Testis (tissue), 3 donors: ENCODE data around the gene ANKRD63. TPM values are rescaled to one million over a fixed set of nuclear protein-coding genes. Genes with fewer than 3 reads are reported as not detected.

Experiments used
- DNase-seq: peaks from one replicate; pipeline ENCODE4 v3.0.0-alpha.2; 2019
- H3K27ac ChIP-seq, 2 donors: fragments of 200-600 bp; sonication (generic); one replicate each; pipeline ENCODE4 v1.5.1; 2019
- H3K27me3 ChIP-seq: fragments of 200-600 bp; sonication (generic); one replicate; pipeline ENCODE4 v1.5.1; 2019
- H3K36me3 ChIP-seq: fragments of 200-600 bp; sonication (generic); one replicate; pipeline ENCODE4 v1.5.1; 2017; ENCODE audit warnings: low read depth; ENCODE audit errors: missing control alignments
- H3K4me1 ChIP-seq: fragments of 200-600 bp; sonication (generic); one replicate; pipeline ENCODE4 v1.5.1; 2019
- H3K4me3 ChIP-seq, 2 donors: fragments of 200-600 bp; sonication (generic); one replicate each; pipeline ENCODE4 v1.5.1; 2017 to 2019
- H3K9me3 ChIP-seq: fragments of 200-600 bp; sonication (generic); one replicate; pipeline ENCODE4 v1.5.1; 2017
- POLR2A ChIP-seq: fragments of 450-650 bp; IDR thresholded peaks from one replicate; pipeline ENCODE4 v1.6.1; 2017; ENCODE audit warnings: antibody characterized with exemption, mild to moderate bottlenecking, moderate library complexity
- WGBS, 2 donors: methylation state at CpG; one replicate each; pipeline ENCODE4 v1.1.5; 2018; 5-methylcytosine and 5-hydroxymethylcytosine counted together
- intact Hi-C: fragments of 100-400 bp; cut with DNase I; formaldehyde crosslinking; loops from one replicate; pipeline ENCODE4 v1.15.1; 2023; ENCODE audit warnings: low total_unique reads
- polyA plus RNA-seq: library from polyadenylated mRNA; stranded (reverse); fragments of 350-450 nt; fragmentation: Illumina TruSeq; extraction: RNeasy Lipid Tissue Mini Kit (QIAGEN cat#74804); gene quantifications from one replicate; pipeline ENCODE4 v1.2.3, GENCODE V29; 2014; ENCODE audit warnings: low read depth, low replicate concordance; ENCODE audit not compliant: insufficient read depth
- total RNA-seq, 2 donors: library from RNA; depleted of rRNA; stranded (reverse); fragments of >200 nt; gene quantifications; one replicate each; pipeline ENCODE4 v1.2.3, GENCODE V29; 2016
- TF ChIP-seq, protein P1 (sequence below), 3 experiments: fragments of 450-650 bp in 2 of 3; fragments of 200-600 bp in 1 of 3; sonication (generic) in 1 of 3; IDR thresholded peaks; one replicate each; pipeline ENCODE4 v1.5.1; 2016 to 2019; ENCODE audit warnings: antibody characterized with exemption in 3 of 3, mild to moderate bottlenecking in 2 of 3, moderate library complexity in 1 of 3

Gene ANKRD63
- total and polyA plus RNA-seq, 3 donors from 2014 or later: 3.1 to 11.8 TPM; not detected in 1

DNA sequence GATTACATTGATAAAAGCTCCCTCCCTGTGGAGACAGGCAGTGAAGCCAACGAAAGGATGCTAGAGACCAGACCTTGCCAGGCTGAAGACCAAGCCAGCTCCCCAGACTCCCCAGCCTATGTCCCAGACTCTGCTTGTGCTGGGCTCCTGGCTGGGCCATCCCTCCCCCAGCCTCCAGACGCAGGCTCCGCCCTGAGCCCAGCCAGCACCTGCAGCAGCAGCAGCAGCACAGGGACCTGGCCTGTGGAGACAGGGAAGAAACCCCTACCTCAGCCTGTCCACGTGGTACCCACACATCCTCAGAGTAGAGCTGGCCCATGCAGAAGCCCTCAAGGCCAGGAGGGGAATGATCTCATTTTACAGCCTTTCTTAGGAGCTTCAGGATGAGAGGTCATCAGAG is 13.3 kb downstream of the ANKRD63 start:
- Histone ChIP-seq H3K27ac (no peak overlapping the region), H3K4me1 (peaks cover 37% of the 10 kb centered on the region), H3K27me3 (no peaks in the 10 kb centered on the region), H3K9me3 (no peaks in the 10 kb centered on the region), H3K36me3 (no peaks in the 10 kb centered on the region), H3K4me3 (no peak overlapping the region)
- WGBS, 2 donors: 48 to 68% methylated on average over 4 of the region's 4 CpGs
- intact Hi-C loops: loop anchor here (5.0 kb wide), 2 partner anchors 52 to 227 kb away; no protein-coding TSS in a partner anchor
- TF ChIP-seq, protein P1, sequence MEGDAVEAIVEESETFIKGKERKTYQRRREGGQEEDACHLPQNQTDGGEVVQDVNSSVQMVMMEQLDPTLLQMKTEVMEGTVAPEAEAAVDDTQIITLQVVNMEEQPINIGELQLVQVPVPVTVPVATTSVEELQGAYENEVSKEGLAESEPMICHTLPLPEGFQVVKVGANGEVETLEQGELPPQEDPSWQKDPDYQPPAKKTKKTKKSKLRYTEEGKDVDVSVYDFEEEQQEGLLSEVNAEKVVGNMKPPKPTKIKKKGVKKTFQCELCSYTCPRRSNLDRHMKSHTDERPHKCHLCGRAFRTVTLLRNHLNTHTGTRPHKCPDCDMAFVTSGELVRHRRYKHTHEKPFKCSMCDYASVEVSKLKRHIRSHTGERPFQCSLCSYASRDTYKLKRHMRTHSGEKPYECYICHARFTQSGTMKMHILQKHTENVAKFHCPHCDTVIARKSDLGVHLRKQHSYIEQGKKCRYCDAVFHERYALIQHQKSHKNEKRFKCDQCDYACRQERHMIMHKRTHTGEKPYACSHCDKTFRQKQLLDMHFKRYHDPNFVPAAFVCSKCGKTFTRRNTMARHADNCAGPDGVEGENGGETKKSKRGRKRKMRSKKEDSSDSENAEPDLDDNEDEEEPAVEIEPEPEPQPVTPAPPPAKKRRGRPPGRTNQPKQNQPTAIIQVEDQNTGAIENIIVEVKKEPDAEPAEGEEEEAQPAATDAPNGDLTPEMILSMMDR (IDR thresholded peaks at IDR 0.05): no peak
- TF ChIP-seq POLR2A: no peak
- DNase-seq: no peak

DNA sequence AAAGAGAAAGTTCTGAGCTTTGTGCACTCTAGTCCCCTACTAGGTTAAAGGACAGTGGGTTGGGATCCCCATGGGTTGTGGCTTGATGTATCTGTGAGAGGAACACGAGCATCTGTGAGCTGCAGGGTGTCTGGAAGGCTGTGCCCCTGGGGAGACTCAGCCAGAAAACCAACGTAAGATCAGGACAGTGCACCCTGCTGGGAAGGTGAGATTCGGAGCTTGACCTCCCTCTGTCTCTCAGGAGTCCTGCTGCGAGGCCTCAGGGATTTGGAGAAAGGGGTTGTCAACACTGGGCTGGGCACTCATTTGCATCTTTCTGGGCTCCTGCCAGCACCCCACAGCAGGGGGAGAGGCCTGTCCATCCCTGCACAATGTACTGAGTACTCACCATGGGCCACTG is 15.2 kb downstream of the ANKRD63 start:
- H3K27ac ChIP-seq: no peak overlapping the region
- H3K36me3 ChIP-seq: no peaks in the 10 kb centered on the region
- intact Hi-C loops: no loop called here

DNA sequence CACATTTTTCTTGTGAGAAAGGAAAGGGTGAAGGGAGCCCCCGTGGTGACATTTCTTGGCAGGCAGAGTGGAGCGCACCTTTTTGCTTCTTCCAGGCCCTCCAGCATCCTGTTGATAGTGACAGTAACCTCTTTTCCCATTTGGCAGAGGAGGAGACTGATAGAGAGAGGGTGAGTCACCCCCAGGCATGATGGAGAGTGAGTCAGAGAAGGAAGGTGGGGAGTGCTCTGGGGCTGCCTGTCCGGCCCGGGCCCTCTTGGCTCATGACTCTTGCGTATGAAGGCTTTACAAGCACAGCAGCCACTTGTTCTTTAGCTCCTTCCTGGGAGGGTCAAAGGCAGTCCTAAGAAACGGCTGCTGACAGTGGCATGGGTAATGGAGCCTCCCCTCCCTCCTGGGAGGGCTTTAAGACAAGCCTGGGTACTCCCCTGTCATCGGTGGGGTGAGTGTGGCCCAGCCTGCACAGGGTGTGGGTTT is 16.0 kb downstream of the ANKRD63 start:
- no peaks in the 10 kb centered on the region for H3K36me3 ChIP-seq
- WGBS, 2 donors: 50 to 62% methylated on average over 6 to 7 of the region's 7 CpGs
- TF ChIP-seq POLR2A: no peak
- TF ChIP-seq, protein P1 (IDR thresholded peaks at IDR 0.05): no peak
- no peak overlapping the region for H3K4me3 ChIP-seq
- H3K4me1 ChIP-seq: peaks cover 46% of the 10 kb centered on the region
- peak overlapping the region in 1 of 2 donors; percentile 1 for H3K27ac ChIP-seq
- no peak for DNase-seq
- no peaks in the 10 kb centered on the region for H3K9me3 ChIP-seq
- intact Hi-C loops: no loop called here
- H3K27me3 ChIP-seq: no peaks in the 10 kb centered on the region

More for the DNA sequence above, 15.2 kb downstream of the ANKRD63 start:
- Histone ChIP-seq H3K27me3 (no peaks in the 10 kb centered on the region), H3K4me1 (peaks cover 52% of the 10 kb centered on the region), H3K4me3 (no peak overlapping the region), H3K9me3 (no peaks in the 10 kb centered on the region)
- no peak for DNase-seq
- TF ChIP-seq, protein P1 (IDR thresholded peaks at IDR 0.05): no peak
- TF ChIP-seq POLR2A: no peak
- WGBS, 2 donors: 77 to 80% methylated on average over 4 of the region's 4 CpGs

DNA sequence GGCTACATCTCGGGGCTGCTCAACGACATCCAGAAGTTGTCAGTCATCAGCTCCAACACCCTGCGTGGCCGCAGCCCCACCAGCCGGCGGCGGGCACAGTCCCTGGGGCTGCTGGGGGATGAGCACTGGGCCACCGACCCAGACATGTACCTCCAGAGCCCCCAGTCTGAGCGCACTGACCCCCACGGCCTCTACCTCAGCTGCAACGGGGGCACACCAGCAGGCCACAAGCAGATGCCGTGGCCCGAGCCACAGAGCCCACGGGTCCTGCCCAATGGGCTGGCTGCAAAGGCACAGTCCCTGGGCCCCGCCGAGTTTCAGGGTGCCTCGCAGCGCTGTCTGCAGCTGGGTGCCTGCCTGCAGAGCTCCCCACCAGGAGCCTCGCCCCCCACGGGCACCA is 17.0 kb downstream of the ANKRD63 start:
- intact Hi-C loops: no loop called here
- H3K36me3 ChIP-seq: no peaks in the 10 kb centered on the region
- TF ChIP-seq, protein P1 (IDR thresholded peaks at IDR 0.05): no peak
- TF ChIP-seq POLR2A: no peak
- DNase-seq: no peak
- no peaks in the 10 kb centered on the region for H3K9me3 ChIP-seq
- no peaks in the 10 kb centered on the region for H3K27me3 ChIP-seq
- no peak overlapping the region for H3K4me3 ChIP-seq
- peaks cover 38% of the 10 kb centered on the region for H3K4me1 ChIP-seq
- H3K27ac ChIP-seq: no peak overlapping the region
- 95% methylated on average over 11 of the region's 20 CpGs; no CpG with 5 or more reads in 1 of the 2 donors for WGBS, 2 donors

DNA sequence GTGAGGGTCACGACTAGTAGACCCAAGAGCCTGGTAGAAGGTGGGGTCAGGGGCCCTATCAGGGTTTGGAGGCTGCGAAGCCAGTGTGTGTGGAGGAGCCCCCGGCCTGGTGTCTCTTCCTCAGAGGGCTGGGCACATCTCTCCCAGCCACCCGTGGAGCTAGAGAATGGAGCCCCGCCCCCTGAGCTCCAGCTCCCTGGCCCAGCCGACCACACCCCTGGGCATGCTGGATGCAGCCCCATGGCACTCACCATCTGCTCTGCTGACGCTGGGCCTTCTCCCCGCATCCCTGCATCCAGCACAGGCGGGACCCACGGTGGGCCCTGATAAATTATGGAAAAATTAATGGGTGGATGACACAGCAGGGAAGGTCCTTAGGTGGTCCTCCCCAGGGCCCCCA is 17.5 kb downstream of the ANKRD63 start:
- no peak overlapping the region for H3K4me3 ChIP-seq
- H3K9me3 ChIP-seq: no peaks in the 10 kb centered on the region
- H3K36me3 ChIP-seq: no peaks in the 10 kb centered on the region
- H3K27me3 ChIP-seq: no peaks in the 10 kb centered on the region
- 78 to 84% methylated on average over 5 to 10 of the region's 10 CpGs for WGBS, 2 donors
- intact Hi-C loops: no loop called here
- no peak for TF ChIP-seq POLR2A
- TF ChIP-seq, protein P1 (IDR thresholded peaks at IDR 0.05): no peak
- no peak for DNase-seq
- peaks cover 34% of the 10 kb centered on the region for H3K4me1 ChIP-seq
- peak overlapping the region in 1 of 2 donors; percentile 64 for H3K27ac ChIP-seq
